ENCODE measurements around the gene H3-3A.

- no peak for TF ChIP-seq CTCF (IDR thresholded peaks at IDR 0.05; ENCODE audit: low read length)
- no peak for TF ChIP-seq EZH2 (optimal IDR thresholded peaks at IDR 0.05; ENCODE audit: low read depth, low read length)
- no peak for TF ChIP-seq EZH2phosphoT487 (IDR thresholded peaks at IDR 0.05; ENCODE audit: low read length)
These were observed 30.4 kb downstream of the H3-3A start for GRCh38 chr1:226092965-226093364.
